ENCODE data around the gene PDCD10.

Gene PDCD10

GRCh38 chr3:167734498-167735232 is at the start of gene PDCD10:
Gene PDCD10, minus strand, starts transcription at chr3:167734892. Its CDS starts 14,735 bp downstream, at chr3:167720157.
- Mint-ChIP-seq H3K4me1 (peaks cover 19 to 32% of the 10 kb centered on the region in 2 donors), H3K9me3 (no peaks in the 10 kb centered on the region), H3K36me3 (peaks cover 0 to 3% of the 10 kb centered on the region in 2 donors), H3K27ac (no peak within 1 kb of the TSS), H3K27me3 (no peaks in the 10 kb centered on the region), H3K4me3 (no peak within 1 kb of the TSS)
- peak; percentile 89 for ATAC-seq (replicated peaks)
- DNase-seq, result peak; percentile 99

- ATAC-seq (replicated peaks), result no peak
- Mint-ChIP-seq H3K9me3 (peaks cover 0 to 4% of the 10 kb centered on the region in 2 donors), H3K4me3 (no peak overlapping the region), H3K27me3 (no peaks in the 10 kb centered on the region), H3K4me1 (peaks cover 9 to 16% of the 10 kb centered on the region in 2 donors), H3K36me3 (no peaks in the 10 kb centered on the region), H3K27ac (peak overlapping the region; percentile 37)
- no peak for DNase-seq
Measured at GRCh38 chr3:167783781-167784180, 49.1 kb upstream of the PDCD10 start.

GRCh38 chr3:167780214-167780883 is 45.7 kb upstream of the PDCD10 start:
- Mint-ChIP-seq H3K9me3 (peaks cover 3 to 12% of the 10 kb centered on the region in 2 donors), H3K27ac (no peak overlapping the region), H3K4me1 (peaks cover 16 to 23% of the 10 kb centered on the region in 2 donors), H3K36me3 (peaks cover 5 to 7% of the 10 kb centered on the region in 2 donors), H3K4me3 (no peak overlapping the region), H3K27me3 (no peaks in the 10 kb centered on the region)
- ATAC-seq (replicated peaks) (no peak), DNase-seq (no peak)

- Mint-ChIP-seq H3K27ac (no peak overlapping the region), H3K4me1 (peaks cover 18 to 32% of the 10 kb centered on the region in 2 donors), H3K27me3 (no peaks in the 10 kb centered on the region), H3K36me3 (peaks cover 5 to 7% of the 10 kb centered on the region in 2 donors), H3K9me3 (peaks cover 3 to 8% of the 10 kb centered on the region in 2 donors), H3K4me3 (no peak overlapping the region)
- peak; percentile 67 to 87 for ATAC-seq (replicated peaks)
- no peak for DNase-seq
Measured at GRCh38 chr3:167777356-167777755, 42.7 kb upstream of the PDCD10 start.

GRCh38 chr3:167776066-167776685 is 41.5 kb upstream of the PDCD10 start:
- Mint-ChIP-seq H3K9me3 (peaks cover 3 to 8% of the 10 kb centered on the region in 2 donors), H3K36me3 (peaks cover 5 to 7% of the 10 kb centered on the region in 2 donors), H3K27me3 (no peaks in the 10 kb centered on the region), H3K27ac (no peak overlapping the region), H3K4me1 (peaks cover 18 to 34% of the 10 kb centered on the region in 2 donors), H3K4me3 (no peak overlapping the region)
- ATAC-seq (replicated peaks), result no peak
- no peak for DNase-seq

- Mint-ChIP-seq H3K4me3 (no peak overlapping the region), H3K36me3 (peaks cover 5 to 7% of the 10 kb centered on the region in 2 donors), H3K9me3 (peaks cover 3 to 8% of the 10 kb centered on the region in 2 donors), H3K27ac (no peak overlapping the region), H3K27me3 (no peaks in the 10 kb centered on the region), H3K4me1 (peaks cover 18 to 34% of the 10 kb centered on the region in 2 donors)
- ATAC-seq (replicated peaks) (peak; percentile 48 to 67), DNase-seq (no peak)
Measured at GRCh38 chr3:167773584-167773983, 38.9 kb upstream of the PDCD10 start.

GRCh38 chr3:167772992-167773391 is 38.3 kb upstream of the PDCD10 start:
- peaks cover 3 to 4% of the 10 kb centered on the region in 2 donors for H3K9me3 Mint-ChIP-seq
- no peak overlapping the region for H3K4me3 Mint-ChIP-seq
- H3K4me1 Mint-ChIP-seq, result peaks cover 18 to 34% of the 10 kb centered on the region in 2 donors
- DNase-seq, result no peak
- H3K27ac Mint-ChIP-seq, result no peak overlapping the region
- H3K36me3 Mint-ChIP-seq, result peaks cover 3 to 5% of the 10 kb centered on the region in 2 donors
- no peaks in the 10 kb centered on the region for H3K27me3 Mint-ChIP-seq
- no peak for ATAC-seq (replicated peaks)

- Mint-ChIP-seq H3K9me3 (peaks cover 10 to 16% of the 10 kb centered on the region in 2 donors), H3K4me3 (peak overlapping the region; percentile 31 to 34), H3K36me3 (peaks cover 12 to 26% of the 10 kb centered on the region in 2 donors), H3K27ac (no peak overlapping the region), H3K27me3 (no peaks in the 10 kb centered on the region), H3K4me1 (peaks cover 8 to 20% of the 10 kb centered on the region in 2 donors)
- peak in 1 of 2 donors; percentile 31 for ATAC-seq (replicated peaks)
- DNase-seq, result no peak
Measured at GRCh38 chr3:167762296-167762695, 27.6 kb upstream of the PDCD10 start.

GRCh38 chr3:167761302-167761701 is 26.6 kb upstream of the PDCD10 start:
- peaks cover 8 to 20% of the 10 kb centered on the region in 2 donors for H3K4me1 Mint-ChIP-seq
- peaks cover 7 to 12% of the 10 kb centered on the region in 2 donors for H3K9me3 Mint-ChIP-seq
- no peaks in the 10 kb centered on the region for H3K27me3 Mint-ChIP-seq
- ATAC-seq (replicated peaks), result no peak
- DNase-seq, result no peak
- no peak overlapping the region for H3K4me3 Mint-ChIP-seq
- H3K36me3 Mint-ChIP-seq, result peaks cover 12 to 21% of the 10 kb centered on the region in 2 donors
- no peak overlapping the region for H3K27ac Mint-ChIP-seq

- Mint-ChIP-seq H3K9me3 (no peaks in the 10 kb centered on the region), H3K27ac (no peak overlapping the region)
Measured at GRCh38 chr3:167754049-167754448, 19.4 kb upstream of the PDCD10 start.

GRCh38 chr3:167750272-167750971 is 15.7 kb upstream of the PDCD10 start:
- Mint-ChIP-seq H3K36me3 (peaks cover 0 to 6% of the 10 kb centered on the region in 2 donors), H3K27me3 (no peaks in the 10 kb centered on the region), H3K9me3 (peaks cover 4 to 5% of the 10 kb centered on the region in 2 donors), H3K27ac (peak overlapping the region; percentile 73), H3K4me1 (peaks cover 40 to 74% of the 10 kb centered on the region in 2 donors), H3K4me3 (peak overlapping the region; percentile 57 to 63)
- ATAC-seq (replicated peaks) (peak; percentile 99 to 100), DNase-seq (peak; percentile 15)

More at GRCh38 chr3:167754049-167754448, 19.4 kb upstream of the PDCD10 start:
- no peaks in the 10 kb centered on the region for H3K27me3 Mint-ChIP-seq
- ATAC-seq (replicated peaks), result no peak
- no peak overlapping the region for H3K4me3 Mint-ChIP-seq
- H3K36me3 Mint-ChIP-seq, result no peaks in the 10 kb centered on the region
- DNase-seq, result no peak
- peaks cover 27 to 49% of the 10 kb centered on the region in 2 donors for H3K4me1 Mint-ChIP-seq

- Mint-ChIP-seq H3K4me1 (peaks cover 38 to 70% of the 10 kb centered on the region in 2 donors), H3K27ac (no peak overlapping the region), H3K4me3 (peak overlapping the region in 1 of 2 donors; percentile 14), H3K27me3 (no peaks in the 10 kb centered on the region), H3K36me3 (peaks cover 0 to 6% of the 10 kb centered on the region in 2 donors), H3K9me3 (peaks cover 4 to 5% of the 10 kb centered on the region in 2 donors)
- DNase-seq (no peak), ATAC-seq (replicated peaks) (no peak)
Measured at GRCh38 chr3:167749728-167750127, 15.0 kb upstream of the PDCD10 start.

GRCh38 chr3:167749209-167749608 is 14.5 kb upstream of the PDCD10 start:
- Mint-ChIP-seq H3K9me3 (peaks cover 4 to 5% of the 10 kb centered on the region in 2 donors), H3K36me3 (peaks cover 0 to 6% of the 10 kb centered on the region in 2 donors), H3K27ac (peak overlapping the region; percentile 44), H3K27me3 (no peaks in the 10 kb centered on the region), H3K4me3 (no peak overlapping the region), H3K4me1 (peaks cover 37 to 66% of the 10 kb centered on the region in 2 donors)
- ATAC-seq (replicated peaks), result no peak
- no peak for DNase-seq

GRCh38 chr3:167743799-167744198 is 9.1 kb upstream of the PDCD10 start:
- Mint-ChIP-seq H3K36me3 (peaks cover 0 to 6% of the 10 kb centered on the region in 2 donors), H3K4me3 (no peak overlapping the region), H3K4me1 (peaks cover 15 to 28% of the 10 kb centered on the region in 2 donors), H3K27me3 (no peaks in the 10 kb centered on the region), H3K9me3 (peaks cover 4 to 5% of the 10 kb centered on the region in 2 donors), H3K27ac (no peak overlapping the region)
- ATAC-seq (replicated peaks) (no peak), DNase-seq (no peak)
